Thyroid gland (tissue), 4 donors: ENCODE results near the gene CACNA1B.

Experiments
- POLR2A ChIP-seq, 2 donors: fragments of 450-650 bp; IDR thresholded peaks; one replicate each; pipeline ENCODE4 v1.6.1; 2017; ENCODE audit warnings: antibody characterized with exemption in 2 of 2, mild to moderate bottlenecking in 2 of 2, moderate library complexity in 1 of 2
- TF ChIP-seq, protein P1 (sequence below), 6 experiments: fragments of 200-600 bp in 3 of 6; fragments of 450-650 bp in 3 of 6; sonication (generic) in 3 of 6; IDR thresholded peaks; one replicate each; pipeline ENCODE4 v1.5.1; 2016 to 2019; ENCODE audit warnings: antibody characterized with exemption in 6 of 6, mild to moderate bottlenecking in 2 of 6, inconsistent platforms in 1 of 6, moderate library complexity in 1 of 6

DNA sequence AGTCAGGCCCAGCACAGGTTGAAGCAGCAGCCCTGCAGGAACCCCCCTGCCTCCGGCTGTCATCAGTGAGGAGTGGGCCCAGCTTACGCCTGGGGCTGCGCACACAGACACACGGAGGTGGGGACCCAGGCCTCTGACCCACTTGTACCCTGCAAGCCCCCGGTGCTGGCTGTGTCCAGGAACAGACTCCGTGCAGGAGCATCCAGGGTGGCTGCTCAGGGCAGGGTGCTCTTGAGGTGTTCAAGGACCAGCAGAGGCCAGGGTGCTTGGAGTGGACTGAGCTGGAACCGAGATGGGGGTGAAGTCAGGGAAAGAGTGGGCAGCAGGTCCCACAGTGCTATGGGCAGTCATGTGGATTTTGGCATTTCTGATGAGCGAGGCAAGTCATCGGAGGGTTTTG is 199.5 kb downstream of the CACNA1B start:
- TF ChIP-seq, protein P1, sequence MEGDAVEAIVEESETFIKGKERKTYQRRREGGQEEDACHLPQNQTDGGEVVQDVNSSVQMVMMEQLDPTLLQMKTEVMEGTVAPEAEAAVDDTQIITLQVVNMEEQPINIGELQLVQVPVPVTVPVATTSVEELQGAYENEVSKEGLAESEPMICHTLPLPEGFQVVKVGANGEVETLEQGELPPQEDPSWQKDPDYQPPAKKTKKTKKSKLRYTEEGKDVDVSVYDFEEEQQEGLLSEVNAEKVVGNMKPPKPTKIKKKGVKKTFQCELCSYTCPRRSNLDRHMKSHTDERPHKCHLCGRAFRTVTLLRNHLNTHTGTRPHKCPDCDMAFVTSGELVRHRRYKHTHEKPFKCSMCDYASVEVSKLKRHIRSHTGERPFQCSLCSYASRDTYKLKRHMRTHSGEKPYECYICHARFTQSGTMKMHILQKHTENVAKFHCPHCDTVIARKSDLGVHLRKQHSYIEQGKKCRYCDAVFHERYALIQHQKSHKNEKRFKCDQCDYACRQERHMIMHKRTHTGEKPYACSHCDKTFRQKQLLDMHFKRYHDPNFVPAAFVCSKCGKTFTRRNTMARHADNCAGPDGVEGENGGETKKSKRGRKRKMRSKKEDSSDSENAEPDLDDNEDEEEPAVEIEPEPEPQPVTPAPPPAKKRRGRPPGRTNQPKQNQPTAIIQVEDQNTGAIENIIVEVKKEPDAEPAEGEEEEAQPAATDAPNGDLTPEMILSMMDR (IDR thresholded peaks at IDR 0.05), result no peak
- no peak for TF ChIP-seq POLR2A (IDR thresholded peaks at IDR 0.05)
